GM18873 (cell line): ENCODE data around the gene MED12L.
"Not testable (repeated sequence)": the region's sequence is repeated elsewhere in the genome, so short reads cannot be mapped to it uniquely, and the experiment has no call there.

Experiments used
- ATAC-seq: cut with Tn5 transposase; IDR thresholded peaks from one replicate; pipeline ENCODE4 v1.9.1; 2021; ENCODE audit warnings: mild to moderate bottlenecking, moderate library complexity, moderate number of reproducible peaks; ENCODE audit not compliant: unreplicated experiment, low FRiP score

The MED12L gene

DNA sequence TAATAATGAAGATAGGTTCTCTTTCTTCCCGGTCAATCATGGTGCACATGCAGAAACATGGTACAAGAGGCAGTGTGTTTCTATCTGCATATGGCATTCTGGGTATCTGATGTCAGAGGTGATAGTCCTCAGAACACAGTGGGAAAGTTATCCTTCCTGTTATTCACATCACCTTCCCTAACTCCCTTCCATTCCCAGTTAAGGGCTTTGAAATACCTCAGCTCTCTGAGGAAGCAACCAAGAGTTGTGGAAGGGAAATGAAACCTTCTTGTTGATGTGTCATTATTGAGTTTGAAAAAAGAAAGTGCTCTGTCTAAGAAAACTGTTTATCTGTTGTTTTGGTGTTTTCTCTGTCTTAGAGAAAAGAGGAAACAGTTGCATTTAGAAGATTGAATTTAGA is 265.8 kb downstream of the MED12L start:
- ATAC-seq = peak; percentile 76

DNA sequence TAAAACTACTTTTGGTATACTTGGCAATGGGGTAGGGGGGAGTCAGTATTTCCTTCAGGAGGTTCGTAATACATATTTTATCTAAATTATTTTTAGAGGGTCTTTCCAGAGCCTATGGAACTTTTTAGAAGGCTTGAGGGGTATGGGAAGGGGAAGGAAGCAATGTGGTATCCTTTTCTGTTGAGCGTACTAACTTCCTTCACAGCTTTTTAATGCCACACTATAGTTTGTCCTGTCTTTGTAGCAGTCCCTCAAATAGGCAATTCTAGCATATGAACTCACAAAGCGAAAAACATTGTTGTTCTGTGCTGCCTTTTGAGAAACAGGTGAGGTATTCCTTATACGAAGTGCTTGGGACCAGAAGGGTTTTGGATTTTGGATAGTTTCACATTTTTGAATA is 266.2 kb downstream of the MED12L start:
- ATAC-seq = peak; percentile 18

DNA sequence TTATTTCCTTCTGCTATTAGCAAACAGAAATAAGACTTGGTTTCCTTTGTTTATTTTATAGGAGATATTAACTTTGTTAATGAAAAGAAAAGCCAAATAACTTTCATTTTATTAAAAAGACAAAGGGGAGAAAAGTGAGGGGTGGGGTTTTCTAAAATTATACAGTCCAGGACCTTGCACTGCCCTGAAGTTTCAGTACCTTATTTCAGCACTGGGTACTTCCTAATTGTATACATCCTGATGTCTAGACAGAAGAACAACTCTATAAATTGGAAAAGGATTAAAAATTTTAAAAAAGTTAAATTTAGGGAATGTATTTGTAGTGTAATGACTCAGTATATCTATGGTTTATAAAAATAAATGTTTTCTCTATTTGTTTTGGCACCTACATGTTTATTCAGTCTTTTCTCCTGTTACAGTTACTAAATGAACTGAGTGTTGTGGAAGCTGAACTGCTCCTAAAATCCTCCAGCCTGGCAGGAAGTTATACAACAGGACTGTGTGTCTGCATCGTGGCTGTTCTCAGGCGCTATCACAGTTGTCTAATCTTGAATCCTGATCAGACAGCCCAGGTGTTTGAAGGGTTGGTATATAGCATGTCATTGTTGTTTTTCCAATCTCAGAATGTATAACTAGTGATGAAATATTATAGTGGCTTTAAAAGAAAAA is 271.5 kb downstream of the MED12L start:
- ATAC-seq = no peak

DNA sequence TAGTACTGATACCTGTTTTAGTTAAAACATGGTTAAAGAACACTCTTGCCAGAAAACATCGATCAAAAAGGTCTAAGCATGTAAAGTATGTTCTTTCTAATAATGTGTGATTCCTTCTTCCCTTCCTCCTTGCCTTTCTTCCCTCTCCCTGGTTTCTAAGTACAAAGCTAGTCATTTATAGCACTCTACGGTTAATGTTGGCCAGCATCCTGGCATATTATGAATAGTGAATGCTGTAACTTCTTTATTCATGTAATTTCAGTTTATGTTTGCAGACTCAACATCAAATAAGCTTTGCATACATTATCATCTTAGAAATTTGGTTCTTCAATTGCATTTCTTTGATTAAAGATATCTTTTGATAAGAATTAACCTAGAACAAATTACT is 272.0 kb downstream of the MED12L start:
- no peak for ATAC-seq

DNA sequence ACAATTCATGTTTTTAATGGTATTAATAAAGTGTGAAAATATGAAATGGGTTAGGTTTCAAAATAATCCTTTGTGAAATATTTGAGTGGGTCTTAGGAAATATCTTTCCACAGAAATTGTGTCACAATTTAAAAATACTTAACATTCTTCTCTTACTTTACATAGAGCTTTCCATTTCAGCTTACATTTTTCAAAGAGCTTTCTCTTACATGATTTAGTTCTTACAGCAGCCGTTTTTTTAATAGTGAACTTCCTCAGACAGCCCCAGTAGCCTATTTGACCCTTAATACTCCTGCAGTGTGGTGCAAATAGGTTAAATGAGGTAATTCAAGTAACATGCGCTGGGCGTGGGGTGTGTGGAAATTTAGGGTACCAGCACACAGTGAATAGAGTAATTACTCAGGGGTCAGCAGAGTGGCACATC is 277.3 kb downstream of the MED12L start:
- ATAC-seq = no peak

DNA sequence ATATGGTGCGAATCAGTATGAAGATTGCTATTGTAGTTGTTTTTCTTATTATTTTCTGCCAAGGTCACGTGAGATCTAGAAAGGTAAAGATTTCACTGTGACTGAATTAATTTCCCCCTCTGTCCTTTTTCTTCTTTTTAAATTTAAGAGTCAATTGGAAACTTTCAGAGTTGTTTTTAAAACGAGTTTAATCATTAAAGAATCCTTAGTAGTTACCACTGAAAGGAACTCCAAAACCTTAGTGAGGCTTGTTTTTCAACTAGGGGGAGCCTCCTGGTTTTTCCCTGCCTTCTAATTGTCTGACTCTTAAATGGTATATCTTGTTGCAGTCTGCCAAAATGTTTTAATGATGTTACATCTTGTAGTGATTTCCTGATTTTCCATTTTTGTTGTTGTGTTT is 281.5 kb downstream of the MED12L start:
- ATAC-seq = no peak

DNA sequence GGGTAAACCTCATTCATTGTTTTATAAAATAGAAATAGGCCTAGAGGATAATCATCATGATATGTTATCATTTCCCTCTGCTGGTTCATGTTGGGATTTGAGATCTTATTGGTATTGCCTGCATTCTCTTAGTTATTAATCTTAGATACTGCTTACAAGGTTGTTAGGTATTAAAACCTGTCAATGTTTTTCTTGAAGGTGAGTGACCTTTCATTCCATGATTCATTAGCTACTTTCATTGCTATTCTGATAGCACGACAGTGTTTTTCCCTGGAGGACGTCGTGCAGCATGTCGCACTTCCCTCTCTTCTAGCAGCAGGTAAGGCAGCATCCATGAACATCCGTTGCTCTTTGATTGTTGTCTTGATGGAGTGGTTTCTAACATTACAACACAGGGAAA is 282.0 kb downstream of the MED12L start:
- no peak for ATAC-seq

DNA sequence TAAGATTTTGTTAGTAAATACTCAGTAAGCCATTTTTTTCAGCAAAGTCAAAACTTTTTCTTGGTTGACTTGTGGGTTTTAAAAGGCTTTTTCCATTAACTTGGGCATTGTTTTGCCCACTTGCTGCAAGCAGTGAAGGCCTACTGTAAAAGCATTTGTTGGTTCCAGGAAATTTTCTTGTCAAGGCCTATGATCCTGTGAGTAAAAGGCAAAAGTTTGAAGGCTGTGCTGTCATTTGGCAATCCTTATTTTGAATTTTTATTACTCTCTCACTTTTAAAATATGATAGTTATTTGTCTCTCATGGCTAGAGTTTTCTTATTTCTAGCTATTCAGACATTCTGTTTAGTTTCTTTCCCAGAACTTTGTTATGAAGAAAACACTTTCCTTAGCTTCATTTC is 286.1 kb downstream of the MED12L start:
- ATAC-seq = no peak

DNA sequence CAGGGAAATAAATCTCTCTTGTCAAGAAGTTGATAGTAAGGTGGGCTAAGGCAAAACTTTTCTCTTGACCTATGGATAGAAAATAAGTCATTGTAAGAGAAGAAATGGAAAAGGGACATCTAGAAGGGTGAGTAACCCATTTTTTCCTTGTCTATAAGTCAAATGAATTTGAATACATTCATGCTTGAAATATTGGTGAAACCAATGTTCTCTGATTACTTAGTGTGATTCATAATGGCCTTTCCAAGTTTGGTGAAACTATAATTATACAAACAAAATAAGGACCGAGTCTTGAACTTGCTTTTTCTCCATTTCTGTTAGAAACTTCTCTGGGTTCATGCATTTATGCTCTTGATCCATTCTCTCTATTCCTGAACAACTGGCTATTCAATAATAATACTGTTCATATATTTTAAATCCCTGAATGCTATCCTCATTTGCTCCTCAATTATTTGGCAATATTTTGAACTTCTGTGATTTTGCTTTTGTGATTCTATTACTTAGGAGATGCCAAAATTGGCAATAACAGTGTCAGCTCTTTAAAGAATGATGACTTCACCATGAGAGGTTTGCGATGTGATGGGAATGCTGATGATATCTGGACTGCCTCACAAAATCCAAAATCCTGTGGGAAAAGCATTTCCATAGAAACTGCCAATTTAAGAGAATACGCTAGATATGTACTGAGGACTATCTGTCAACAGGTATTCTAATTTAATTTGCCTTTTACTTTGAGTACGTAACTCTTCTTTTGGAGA is 286.8 kb downstream of the MED12L start:
- no peak for ATAC-seq

DNA sequence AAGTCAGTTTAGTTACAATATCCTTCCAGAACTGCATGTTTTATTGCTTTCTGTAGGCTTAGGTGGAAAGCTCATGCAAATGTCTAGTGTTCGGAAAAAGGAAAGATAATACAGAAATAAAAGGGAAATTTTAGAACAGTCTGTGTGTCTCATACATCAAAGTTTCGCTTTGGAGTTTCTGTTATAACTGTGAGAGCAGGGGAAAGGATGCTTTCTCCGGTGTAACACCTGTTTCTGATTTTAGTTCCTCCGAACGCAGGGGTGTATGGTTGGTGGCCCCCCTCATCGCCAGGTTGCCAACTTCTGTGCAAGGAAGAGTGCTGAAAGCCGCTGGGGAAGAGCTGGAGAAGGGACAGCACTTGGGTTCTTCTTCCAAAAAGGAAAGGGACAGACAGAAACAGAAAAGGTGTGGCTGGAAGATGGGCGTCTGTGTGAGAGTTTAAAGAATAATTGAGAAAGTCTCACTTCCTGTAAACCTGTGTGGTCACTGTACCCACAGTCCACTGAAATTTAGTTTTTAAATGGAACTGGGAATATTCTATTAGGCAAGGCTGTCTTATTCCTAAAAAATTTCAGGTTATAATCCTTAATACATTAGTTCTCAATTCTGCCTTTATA is 292.4 kb downstream of the MED12L start:
- ATAC-seq = no peak

DNA sequence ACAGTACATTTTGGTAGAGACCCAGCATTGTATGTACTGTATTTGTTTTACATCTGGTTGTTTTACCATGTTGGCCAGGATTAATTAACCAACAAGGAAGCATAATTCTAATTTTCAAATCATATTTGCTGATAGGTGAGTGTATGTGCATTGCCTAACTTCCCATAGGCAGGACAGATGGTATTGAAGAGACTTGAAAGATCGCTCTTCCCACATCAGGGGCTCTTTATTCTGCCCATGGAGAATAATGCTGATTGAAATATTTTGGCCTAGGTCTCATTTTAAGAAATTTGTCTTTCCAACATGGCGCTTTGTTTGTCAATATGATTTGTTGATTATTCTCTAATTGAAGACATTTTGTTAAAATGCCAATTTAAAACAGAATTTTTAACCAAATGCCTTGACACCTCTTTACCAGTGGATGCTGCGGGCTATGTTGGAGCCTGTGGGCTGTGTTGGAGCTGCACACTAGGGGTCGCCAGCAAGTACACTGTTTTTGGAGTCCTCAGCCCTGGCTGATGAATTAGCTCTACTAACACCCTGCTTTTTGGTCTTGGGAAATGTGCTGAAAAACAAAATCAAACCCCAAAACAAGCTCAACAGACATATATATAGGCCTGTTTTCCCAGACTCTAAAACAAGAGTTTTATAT is 293.7 kb downstream of the MED12L start:
- no peak for ATAC-seq

DNA sequence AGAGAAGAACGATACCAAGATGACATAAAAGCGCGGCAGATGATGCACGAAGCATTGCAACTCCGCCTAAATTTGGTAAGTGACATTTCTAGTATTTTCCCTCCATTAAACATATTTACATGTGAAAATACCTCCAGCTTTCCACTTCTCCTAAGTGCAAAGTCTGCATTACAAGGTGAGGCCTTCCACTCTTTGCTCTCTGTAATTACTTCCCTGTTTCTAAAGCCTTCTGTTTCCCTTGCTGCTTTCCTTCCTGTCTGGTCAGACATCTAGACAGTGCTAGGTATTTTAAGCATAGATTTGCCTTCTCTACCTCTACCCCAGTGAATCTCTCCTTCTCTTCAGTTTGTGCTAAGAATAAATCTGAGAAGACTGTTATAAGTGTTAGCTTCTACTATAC is 297.2 kb downstream of the MED12L start:
- ATAC-seq = no peak

DNA sequence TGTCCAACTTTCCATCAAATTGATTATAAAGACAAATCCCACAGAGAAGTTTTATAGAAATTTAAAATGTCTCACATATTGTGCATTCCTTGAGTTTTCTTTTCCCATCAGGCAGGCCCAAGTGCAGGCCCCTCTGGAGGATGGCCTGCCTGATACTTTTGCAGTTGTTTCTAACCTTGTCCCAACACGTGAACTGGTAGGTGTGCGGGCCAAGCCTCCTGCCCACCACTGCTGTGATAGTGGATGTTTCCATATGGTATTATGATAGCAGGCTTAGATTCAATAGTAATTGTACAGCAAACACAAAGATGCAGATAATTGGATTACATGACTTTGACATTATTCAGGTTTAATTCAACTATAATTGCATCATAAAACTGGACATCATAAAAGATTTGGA is 297.6 kb downstream of the MED12L start:
- no peak for ATAC-seq

DNA sequence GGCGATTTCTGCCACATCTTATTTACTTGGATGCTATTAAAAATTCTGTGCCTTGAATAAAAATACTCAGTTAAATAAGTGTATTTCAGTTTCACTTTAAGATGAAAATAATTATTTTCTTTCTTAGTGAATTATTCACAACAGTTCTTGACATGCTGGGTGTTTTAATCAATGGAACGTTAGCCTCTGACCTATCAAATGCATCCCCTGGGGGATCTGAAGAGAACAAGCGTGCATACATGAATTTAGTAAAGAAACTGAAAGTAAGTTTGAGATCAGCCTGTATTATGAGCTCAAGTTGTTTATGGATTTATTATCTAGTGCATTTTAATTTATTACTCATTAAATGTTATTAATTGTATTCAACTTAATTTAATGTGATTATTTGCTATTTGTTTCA is 298.5 kb downstream of the MED12L start:
- no peak for ATAC-seq

DNA sequence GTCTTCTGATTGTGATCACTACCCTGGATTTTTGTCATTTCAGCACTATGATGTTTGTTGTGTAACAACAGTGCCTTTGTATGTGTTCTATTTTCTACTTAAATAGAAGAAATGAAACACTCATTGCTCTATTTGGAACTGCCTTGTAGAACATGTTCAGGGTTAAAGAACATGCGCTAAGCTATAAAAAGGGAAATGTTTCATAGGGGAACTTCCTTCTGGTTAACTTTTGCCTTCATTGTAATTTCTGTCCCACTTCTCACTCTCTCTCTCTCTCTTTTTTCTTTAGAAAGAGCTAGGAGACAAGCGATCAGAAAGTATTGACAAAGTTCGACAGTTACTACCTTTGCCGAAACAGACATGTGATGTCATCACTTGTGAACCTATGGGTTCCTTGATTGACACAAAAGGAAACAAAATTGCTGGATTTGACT is 299.3 kb downstream of the MED12L start, which contains the start of gene P2RY12:
Gene P2RY12 (minus strand): TSS at position 13 of the 434 bp plus-strand sequence. CDS start 45,908 bp downstream, outside the sequence.
- peak; percentile 34 for ATAC-seq

DNA sequence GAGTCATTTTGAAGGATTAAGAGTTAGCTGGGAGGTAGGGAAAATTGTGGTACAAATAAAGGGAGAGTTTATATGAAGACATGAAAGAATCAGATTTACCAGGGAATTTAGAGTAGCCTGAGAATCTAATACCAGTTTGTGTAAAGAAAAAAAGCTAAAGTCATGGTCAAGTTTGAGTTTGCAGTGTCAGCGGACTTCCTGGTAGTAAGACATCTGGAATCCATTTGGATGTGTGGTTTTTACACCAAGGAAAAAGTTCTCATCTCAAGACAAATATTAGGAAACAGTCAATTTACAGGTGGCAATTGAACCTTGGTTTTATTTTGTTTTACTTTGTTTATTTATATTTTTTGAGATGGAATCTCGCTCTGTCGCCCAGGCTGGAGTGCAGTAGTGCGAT is 300.6 kb downstream of the MED12L start:
- ATAC-seq = no peak

DNA sequence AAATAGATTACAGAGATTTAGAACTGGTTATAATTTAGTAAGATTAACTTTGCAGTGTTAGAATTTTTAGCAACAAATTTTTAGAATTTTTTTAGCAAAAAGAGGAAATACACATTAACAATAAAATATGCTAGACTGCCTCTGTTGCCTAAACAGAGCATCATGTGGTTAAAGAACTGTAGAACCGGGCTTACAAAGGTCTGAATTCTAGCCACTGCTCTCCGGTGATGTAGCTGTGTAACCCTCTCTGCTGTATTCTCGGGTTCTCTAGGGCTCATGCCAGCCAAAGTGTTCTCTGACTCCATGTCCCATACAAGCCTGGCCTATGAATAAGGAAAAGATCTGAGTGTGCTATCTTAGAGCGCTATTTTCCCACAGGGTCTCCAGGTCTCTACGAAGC is 302.0 kb downstream of the MED12L start:
- ATAC-seq = peak; percentile 27

DNA sequence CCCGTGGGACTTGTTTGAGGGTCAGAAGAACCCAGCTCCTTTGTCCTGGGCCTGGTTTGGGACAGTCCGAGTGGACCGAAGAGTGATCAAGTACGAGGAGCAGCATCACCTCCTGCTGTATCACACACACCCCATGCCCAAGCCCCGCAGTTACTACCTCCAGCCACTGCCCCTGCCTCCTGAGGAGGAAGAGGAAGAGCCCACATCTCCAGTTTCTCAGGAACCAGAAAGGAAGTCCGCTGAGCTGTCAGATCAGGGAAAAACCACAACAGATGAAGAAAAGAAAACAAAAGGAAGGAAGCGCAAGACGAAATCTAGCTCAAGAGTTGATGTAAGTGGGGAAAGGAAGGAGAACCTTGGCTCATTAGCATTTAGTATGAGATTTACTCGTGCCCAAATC is 302.4 kb downstream of the MED12L start:
- ATAC-seq = peak; percentile 15

DNA sequence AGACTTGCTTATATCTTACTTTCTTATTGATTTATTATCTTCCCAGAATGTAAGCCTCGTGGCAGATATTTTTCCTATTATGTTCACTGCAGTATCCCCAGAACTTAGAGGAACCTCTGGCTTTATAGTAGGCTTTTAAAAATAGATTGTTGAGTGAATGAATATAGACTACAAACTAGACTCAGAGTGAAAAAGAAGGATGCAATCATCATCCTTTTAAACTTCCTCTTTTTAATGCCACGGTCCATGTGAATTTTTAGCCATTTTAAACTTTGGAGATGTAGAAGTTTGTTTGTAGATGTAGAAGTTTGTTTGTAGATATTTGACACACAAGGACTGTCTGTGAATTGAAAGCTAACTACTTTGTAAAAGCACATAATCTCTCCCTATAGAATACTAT is 306.3 kb downstream of the MED12L start:
- ATAC-seq = no peak

DNA sequence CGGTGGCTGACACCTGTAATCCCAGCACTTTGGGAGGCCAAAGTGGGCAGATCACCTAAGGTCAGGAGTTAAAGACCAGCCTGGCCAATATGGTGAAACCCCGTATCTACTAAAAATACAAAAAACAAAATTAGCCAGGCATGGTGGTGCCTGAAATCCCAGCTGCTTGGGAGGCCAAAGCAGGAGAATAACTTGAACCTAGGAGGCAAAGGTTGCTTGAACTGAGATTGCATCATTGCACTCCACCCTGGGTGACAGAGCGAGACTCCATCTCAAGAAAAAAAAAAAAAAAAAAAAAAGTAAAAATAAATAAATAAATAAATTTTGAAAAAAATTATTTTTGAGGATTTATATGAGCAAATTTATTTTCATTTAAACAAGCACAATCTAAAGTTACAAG is 306.7 kb downstream of the MED12L start:
- ATAC-seq = not testable (repeated sequence)
